Measurements from ENCODE around the gene LRRC61.
"Not testable (repeated sequence)": the region's sequence is repeated elsewhere in the genome, so short reads cannot be mapped to it uniquely, and the experiment has no call there.

LRRC61 gene

DNA sequence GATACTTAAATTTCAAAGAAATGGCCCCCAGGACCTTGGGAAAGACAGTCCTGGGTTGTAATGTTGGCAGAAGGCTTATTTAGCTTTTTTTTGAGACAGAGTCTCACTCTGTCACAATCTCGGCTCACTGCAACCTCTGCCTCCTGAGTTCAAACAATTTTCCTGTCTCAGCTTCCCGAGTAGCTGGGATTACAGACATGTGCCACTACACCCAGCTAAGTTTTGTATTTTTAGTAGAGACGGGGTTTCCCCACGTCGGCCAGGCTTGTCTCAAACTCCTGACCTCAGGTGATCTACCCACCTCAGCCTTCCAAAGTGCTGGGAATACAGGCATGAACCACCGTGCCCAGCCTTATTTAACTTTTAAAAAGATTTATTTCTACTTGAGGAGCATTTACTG, 62.7 kb downstream of the LRRC61 start:
- not testable (repeated sequence) for DNase-seq
